ENCODE data around the gene LAMP1. TPM values are rescaled to one million over a fixed set of nuclear protein-coding genes. Genes with fewer than 3 reads are reported as not detected.
A peak's percentile ranks its signal among the peaks of the same experiment; 100 is the strongest.

LAMP1 gene
- total RNA-seq, 2 donors from 2014 or later = 55.4 to 66.8 TPM

- DNase-seq (no peak), ATAC-seq (replicated peaks in 1 of 2) (no peak)
- Mint-ChIP-seq H3K9me3 (no peaks in the 10 kb centered on the region), H3K27me3 (ENCODE audit: low read depth) (no peaks in the 10 kb centered on the region), H3K4me3 (no peak overlapping the region), H3K36me3 (ENCODE audit: insufficient read depth in 2 of 2) (peaks cover 5 to 12% of the 10 kb centered on the region in 2 donors), H3K27ac (no peak overlapping the region), H3K4me1 (ENCODE audit: low read depth) (peaks cover 2% of the 10 kb centered on the region)
Observed at GRCh38 chr13:113322890-113323651, 26.0 kb downstream of the LAMP1 start.

- ATAC-seq (replicated peaks in 1 of 2) = no peak
- no peaks in the 10 kb centered on the region for H3K9me3 Mint-ChIP-seq
- H3K27ac Mint-ChIP-seq = no peak overlapping the region
Observed at GRCh38 chr13:113323869-113324268, 26.8 kb downstream of the LAMP1 start.

GRCh38 chr13:113324398-113324797 lies 27.4 kb downstream of the LAMP1 start:
- H3K4me3 Mint-ChIP-seq = no peak overlapping the region
- H3K27me3 Mint-ChIP-seq (ENCODE audit: low read depth) = no peaks in the 10 kb centered on the region
- no peak for DNase-seq
- peaks cover 6% of the 10 kb centered on the region for H3K4me1 Mint-ChIP-seq (ENCODE audit: low read depth)
- no peak overlapping the region for H3K27ac Mint-ChIP-seq
- H3K36me3 Mint-ChIP-seq (ENCODE audit: insufficient read depth in 2 of 2) = peaks cover 5 to 12% of the 10 kb centered on the region in 2 donors
- no peaks in the 10 kb centered on the region for H3K9me3 Mint-ChIP-seq
- no peak for ATAC-seq (replicated peaks in 1 of 2)

More at GRCh38 chr13:113323869-113324268, 26.8 kb downstream of the LAMP1 start:
- Mint-ChIP-seq H3K4me3 (no peak overlapping the region), H3K36me3 (ENCODE audit: insufficient read depth in 2 of 2) (peaks cover 5 to 12% of the 10 kb centered on the region in 2 donors), H3K4me1 (ENCODE audit: low read depth) (peaks cover 6% of the 10 kb centered on the region), H3K27me3 (ENCODE audit: low read depth) (no peaks in the 10 kb centered on the region)
- DNase-seq = no peak

- Mint-ChIP-seq H3K27me3 (ENCODE audit: low read depth) (no peaks in the 10 kb centered on the region), H3K36me3 (ENCODE audit: insufficient read depth in 2 of 2) (peaks cover 5 to 11% of the 10 kb centered on the region in 2 donors), H3K4me3 (no peak overlapping the region), H3K9me3 (no peaks in the 10 kb centered on the region), H3K4me1 (ENCODE audit: low read depth) (peaks cover 6% of the 10 kb centered on the region), H3K27ac (no peak overlapping the region)
- no peak for DNase-seq
- ATAC-seq (replicated peaks in 1 of 2) = peak in 1 of 2 donors; percentile 20
Observed at GRCh38 chr13:113325779-113326178, 28.7 kb downstream of the LAMP1 start.

GRCh38 chr13:113327391-113327765 lies 30.3 kb downstream of the LAMP1 start:
- DNase-seq (no peak), ATAC-seq (replicated peaks in 1 of 2) (peak in 1 of 2 donors; percentile 13)
- Mint-ChIP-seq H3K27ac (no peak overlapping the region), H3K4me3 (no peak overlapping the region), H3K4me1 (ENCODE audit: low read depth) (peaks cover 6% of the 10 kb centered on the region), H3K36me3 (ENCODE audit: insufficient read depth in 2 of 2) (peaks cover 4 to 5% of the 10 kb centered on the region in 2 donors), H3K9me3 (no peaks in the 10 kb centered on the region), H3K27me3 (ENCODE audit: low read depth) (no peaks in the 10 kb centered on the region)

- Mint-ChIP-seq H3K27ac (no peak overlapping the region), H3K4me1 (ENCODE audit: low read depth) (peaks cover 6% of the 10 kb centered on the region), H3K36me3 (ENCODE audit: insufficient read depth in 2 of 2) (peaks cover 2 to 3% of the 10 kb centered on the region in 2 donors), H3K4me3 (no peak overlapping the region), H3K9me3 (no peaks in the 10 kb centered on the region), H3K27me3 (ENCODE audit: low read depth) (no peaks in the 10 kb centered on the region)
- DNase-seq = no peak
- ATAC-seq (replicated peaks in 1 of 2) = peak; percentile 24 to 38
Observed at GRCh38 chr13:113327766-113328471, 30.9 kb downstream of the LAMP1 start.

- no peak overlapping the region for H3K27ac Mint-ChIP-seq
- H3K9me3 Mint-ChIP-seq = no peaks in the 10 kb centered on the region
- H3K27me3 Mint-ChIP-seq (ENCODE audit: low read depth) = no peaks in the 10 kb centered on the region
- H3K36me3 Mint-ChIP-seq (ENCODE audit: insufficient read depth in 2 of 2) = no peaks in the 10 kb centered on the region
- peaks cover 6% of the 10 kb centered on the region for H3K4me1 Mint-ChIP-seq (ENCODE audit: low read depth)
- no peak overlapping the region for H3K4me3 Mint-ChIP-seq
- DNase-seq (no peak), ATAC-seq (replicated peaks in 1 of 2) (no peak)
Observed at GRCh38 chr13:113328851-113329250, 31.8 kb downstream of the LAMP1 start.

- Mint-ChIP-seq H3K27me3 (ENCODE audit: low read depth) (no peaks in the 10 kb centered on the region), H3K36me3 (ENCODE audit: insufficient read depth in 2 of 2) (no peaks in the 10 kb centered on the region), H3K4me3 (no peak overlapping the region), H3K27ac (no peak overlapping the region), H3K4me1 (ENCODE audit: low read depth) (peaks cover 6% of the 10 kb centered on the region), H3K9me3 (no peaks in the 10 kb centered on the region)
- DNase-seq (no peak), ATAC-seq (replicated peaks in 1 of 2) (no peak)
Observed at GRCh38 chr13:113329656-113330312, 32.7 kb downstream of the LAMP1 start.

GRCh38 chr13:113332615-113333014 lies 35.6 kb downstream of the LAMP1 start:
- Mint-ChIP-seq H3K27me3 (ENCODE audit: low read depth) (no peaks in the 10 kb centered on the region), H3K4me1 (ENCODE audit: low read depth) (peaks cover 6% of the 10 kb centered on the region), H3K27ac (no peak overlapping the region), H3K4me3 (no peak overlapping the region), H3K36me3 (ENCODE audit: insufficient read depth in 2 of 2) (no peaks in the 10 kb centered on the region), H3K9me3 (no peaks in the 10 kb centered on the region)
- no peak for DNase-seq
- no peak for ATAC-seq (replicated peaks in 1 of 2)

GRCh38 chr13:113333076-113333475 lies 36.0 kb downstream of the LAMP1 start:
- Mint-ChIP-seq H3K4me3 (no peak overlapping the region), H3K36me3 (ENCODE audit: insufficient read depth in 2 of 2) (no peaks in the 10 kb centered on the region), H3K9me3 (no peaks in the 10 kb centered on the region), H3K4me1 (ENCODE audit: low read depth) (peaks cover 4% of the 10 kb centered on the region), H3K27ac (no peak overlapping the region), H3K27me3 (ENCODE audit: low read depth) (no peaks in the 10 kb centered on the region)
- no peak for DNase-seq
- ATAC-seq (replicated peaks in 1 of 2) = no peak

- H3K4me3 Mint-ChIP-seq = no peak overlapping the region
- no peak for ATAC-seq (replicated peaks in 1 of 2)
- H3K4me1 Mint-ChIP-seq (ENCODE audit: low read depth) = no peaks in the 10 kb centered on the region
- no peaks in the 10 kb centered on the region for H3K27me3 Mint-ChIP-seq (ENCODE audit: low read depth)
- no peak for DNase-seq
- H3K9me3 Mint-ChIP-seq = no peaks in the 10 kb centered on the region
- no peaks in the 10 kb centered on the region for H3K36me3 Mint-ChIP-seq (ENCODE audit: insufficient read depth in 2 of 2)
- no peak overlapping the region for H3K27ac Mint-ChIP-seq
Observed at GRCh38 chr13:113337556-113337955, 40.5 kb downstream of the LAMP1 start.

- H3K4me3 Mint-ChIP-seq = no peak overlapping the region
- DNase-seq = no peak
- H3K27me3 Mint-ChIP-seq (ENCODE audit: low read depth) = no peaks in the 10 kb centered on the region
- no peaks in the 10 kb centered on the region for H3K4me1 Mint-ChIP-seq (ENCODE audit: low read depth)
- no peak overlapping the region for H3K27ac Mint-ChIP-seq
- H3K36me3 Mint-ChIP-seq (ENCODE audit: insufficient read depth in 2 of 2) = no peaks in the 10 kb centered on the region
- ATAC-seq (replicated peaks in 1 of 2) = no peak
- H3K9me3 Mint-ChIP-seq = no peaks in the 10 kb centered on the region
Observed at GRCh38 chr13:113337976-113338375, 40.9 kb downstream of the LAMP1 start.

- H3K27ac Mint-ChIP-seq = no peak overlapping the region
- ATAC-seq (replicated peaks in 1 of 2) (no peak), DNase-seq (no peak)
- no peaks in the 10 kb centered on the region for H3K36me3 Mint-ChIP-seq (ENCODE audit: insufficient read depth in 2 of 2)
- H3K4me1 Mint-ChIP-seq (ENCODE audit: low read depth) = no peaks in the 10 kb centered on the region
- no peak overlapping the region for H3K4me3 Mint-ChIP-seq
- no peaks in the 10 kb centered on the region for H3K27me3 Mint-ChIP-seq (ENCODE audit: low read depth)
- H3K9me3 Mint-ChIP-seq = no peaks in the 10 kb centered on the region
Observed at GRCh38 chr13:113338451-113338850, 41.4 kb downstream of the LAMP1 start.
